Measurements from ENCODE around the gene AKR1C3.
A peak's percentile ranks its signal among the peaks of the same experiment; 100 is the strongest.
"Not testable (repeated sequence)": the region's sequence is repeated elsewhere in the genome, so short reads cannot be mapped to it uniquely, and the experiment has no call there.

The AKR1C3 gene

GRCh38 chr10:5089865-5090264 is 4.3 kb upstream of the AKR1C3 start:
- peak; percentile 75 for DNase-seq

DNA sequence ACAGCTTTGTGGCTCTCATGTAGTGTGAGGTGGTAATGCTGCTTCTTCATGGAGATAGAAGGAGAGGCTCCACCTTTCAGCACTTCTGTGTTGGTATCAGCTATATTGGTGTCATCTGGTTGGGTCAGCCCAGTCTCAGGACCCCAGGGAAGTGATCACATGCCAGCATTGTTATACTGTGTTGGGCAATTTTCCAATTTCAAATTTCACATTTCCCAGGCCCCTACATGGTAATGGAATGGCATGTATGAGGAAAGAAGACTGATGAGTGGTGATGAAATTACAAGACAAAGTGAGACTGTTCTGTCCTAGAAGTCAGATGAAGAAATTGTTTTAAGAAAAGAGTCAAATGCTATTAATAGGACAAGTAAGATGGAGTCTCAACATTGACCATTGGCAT is 3.7 kb upstream of the AKR1C3 start:
- DNase-seq = no peak

- DNase-seq = no peak
Observed at GRCh38 chr10:5091196-5091595, 3.0 kb upstream of the AKR1C3 start.

- no peak for DNase-seq
Observed at GRCh38 chr10:5092375-5092774, 1.8 kb upstream of the AKR1C3 start.

- DNase-seq = no peak
Observed at GRCh38 chr10:5092848-5093790, 1.1 kb upstream of the AKR1C3 start.

DNA sequence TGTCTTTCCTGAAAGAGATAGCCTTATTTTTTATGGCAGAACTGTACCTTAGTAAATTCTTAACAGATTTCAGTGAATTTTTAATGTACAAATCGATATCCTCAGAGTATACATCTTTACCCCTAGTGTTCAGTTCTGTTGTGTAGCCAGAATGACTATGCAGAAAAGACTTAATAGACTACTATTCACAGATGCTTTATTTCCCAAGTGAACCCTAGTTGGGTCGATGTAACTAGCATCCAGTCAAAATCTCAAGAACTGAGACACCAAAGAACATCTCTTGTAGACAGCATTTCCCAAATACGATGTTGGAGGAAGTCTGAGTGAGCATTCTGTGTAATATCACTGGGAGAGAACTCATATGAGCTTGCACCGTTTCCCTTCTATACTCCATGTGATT is 1.5 kb downstream of the AKR1C3 start:
- DNase-seq = no peak

DNA sequence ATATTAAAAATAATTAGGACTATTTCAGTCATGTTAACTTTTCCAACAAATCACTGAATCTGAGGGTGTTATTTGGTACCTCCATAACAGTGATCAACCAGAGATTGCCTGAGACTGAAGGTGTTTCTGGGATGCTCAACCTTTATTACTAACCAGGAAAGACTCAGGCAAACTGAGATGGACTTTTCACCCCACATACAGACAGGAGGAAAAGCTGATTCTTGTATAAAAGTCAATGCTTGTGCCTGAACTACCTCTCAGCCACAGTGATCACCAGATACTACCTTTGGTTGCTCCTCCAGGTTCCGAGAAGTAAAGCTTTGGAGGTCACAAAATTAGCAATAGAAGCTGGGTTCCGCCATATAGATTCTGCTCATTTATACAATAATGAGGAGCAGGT is 1.9 kb downstream of the AKR1C3 start:
- DNase-seq = no peak

DNA sequence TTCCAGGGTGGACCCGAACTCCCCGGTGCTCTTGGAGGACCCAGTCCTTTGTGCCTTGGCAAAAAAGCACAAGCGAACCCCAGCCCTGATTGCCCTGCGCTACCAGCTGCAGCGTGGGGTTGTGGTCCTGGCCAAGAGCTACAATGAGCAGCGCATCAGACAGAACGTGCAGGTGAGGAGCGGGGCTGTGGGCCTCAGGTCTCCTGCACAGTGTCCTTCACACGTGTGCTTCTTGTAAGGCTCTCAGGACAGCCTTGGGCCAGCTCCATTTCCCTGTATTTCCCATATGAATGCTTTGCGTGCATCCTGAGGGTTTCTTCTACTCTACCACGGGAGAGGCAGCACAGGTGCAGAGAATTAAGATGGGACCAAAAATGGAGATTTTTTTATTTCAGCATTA is 8.3 kb downstream of the AKR1C3 start:
- not testable (repeated sequence) for DNase-seq

DNA sequence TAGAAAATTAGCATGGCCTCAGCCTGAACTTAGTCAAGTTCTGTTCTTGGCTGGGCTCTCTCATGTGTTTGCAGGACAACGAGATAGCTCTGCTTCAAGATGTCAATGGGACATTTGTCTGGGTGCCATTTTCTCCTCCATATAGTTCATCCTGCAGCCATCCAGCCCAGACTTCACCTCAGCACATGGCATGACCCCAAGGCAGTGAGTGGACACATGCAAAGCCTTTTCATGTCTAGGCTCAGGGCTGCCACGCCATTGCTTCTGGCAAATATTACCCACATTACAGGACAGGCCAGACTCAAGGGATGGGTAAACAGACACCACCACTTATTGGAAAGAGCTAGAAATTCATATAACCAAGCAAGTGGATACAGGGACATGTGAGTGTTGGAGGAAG is 9.3 kb downstream of the AKR1C3 start:
- DNase-seq = no peak

DNA sequence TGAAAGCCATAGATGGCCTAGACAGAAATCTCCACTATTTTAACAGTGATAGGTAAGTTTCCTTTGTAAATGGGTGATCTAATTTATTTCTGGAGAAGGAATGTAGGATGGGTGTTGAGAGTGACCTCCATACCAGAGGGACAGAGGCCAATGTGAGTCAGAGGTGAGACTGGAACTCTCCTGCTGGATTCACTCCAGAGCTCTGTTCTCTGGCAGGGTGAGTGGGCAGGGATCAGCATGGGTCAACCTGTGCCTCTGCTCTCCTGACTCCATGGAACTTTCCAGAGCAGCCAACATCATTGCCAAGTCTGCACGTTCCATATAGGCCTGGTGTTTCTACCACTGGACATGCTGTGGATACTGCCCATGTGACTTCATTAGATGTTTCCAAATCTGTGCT is 11.4 kb downstream of the AKR1C3 start:
- no peak for DNase-seq

DNA sequence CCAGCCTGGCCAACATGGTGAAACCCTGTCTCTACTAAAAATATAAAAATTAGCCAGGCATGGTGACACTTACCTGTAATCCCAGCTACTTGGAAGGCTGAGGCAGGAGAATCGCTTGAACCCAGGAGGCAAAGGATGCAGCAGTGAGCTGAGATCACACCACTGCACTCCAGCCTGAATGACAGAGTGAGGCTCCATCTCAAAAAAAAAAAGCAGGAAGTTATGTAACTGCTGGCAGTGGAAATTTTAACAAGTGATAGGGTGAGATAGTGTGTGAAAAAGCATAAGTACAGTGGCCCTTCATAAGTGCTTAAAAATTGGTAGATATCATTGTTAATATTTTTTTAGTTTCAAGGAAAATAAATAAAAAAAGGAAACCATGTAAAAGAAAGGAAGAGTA is 12.3 kb downstream of the AKR1C3 start:
- no peak for DNase-seq

DNA sequence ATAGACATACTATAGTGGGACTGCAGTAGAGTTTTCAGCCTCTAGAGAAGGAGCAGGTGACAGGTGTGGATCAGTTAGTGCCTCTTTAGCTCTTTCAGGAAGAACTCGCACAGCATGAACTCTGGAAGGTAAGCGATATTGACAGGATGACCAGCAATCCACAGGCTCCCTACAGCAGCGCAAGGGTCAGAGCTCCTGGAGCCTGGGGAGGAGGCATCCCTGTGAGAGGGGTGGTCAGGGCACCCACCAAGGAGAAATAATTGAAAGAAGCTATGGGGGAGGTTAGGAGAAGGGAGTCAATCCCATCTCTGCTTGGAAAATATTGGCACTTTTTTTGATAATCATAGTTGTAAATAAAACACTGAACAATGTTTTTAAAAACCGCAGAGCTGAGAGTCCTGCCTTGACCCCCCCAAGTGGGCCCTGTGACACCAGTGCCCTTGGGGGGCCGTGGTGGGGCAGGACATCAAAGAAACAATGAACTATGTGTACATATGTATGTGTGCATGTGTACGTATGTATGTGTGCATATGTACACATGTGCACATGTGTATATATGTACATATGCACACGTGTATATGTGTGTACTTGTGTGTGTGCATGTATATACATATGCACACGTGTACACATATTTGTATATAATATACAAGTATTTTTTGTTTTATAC is 13.8 kb downstream of the AKR1C3 start:
- DNase-seq = no peak

DNA sequence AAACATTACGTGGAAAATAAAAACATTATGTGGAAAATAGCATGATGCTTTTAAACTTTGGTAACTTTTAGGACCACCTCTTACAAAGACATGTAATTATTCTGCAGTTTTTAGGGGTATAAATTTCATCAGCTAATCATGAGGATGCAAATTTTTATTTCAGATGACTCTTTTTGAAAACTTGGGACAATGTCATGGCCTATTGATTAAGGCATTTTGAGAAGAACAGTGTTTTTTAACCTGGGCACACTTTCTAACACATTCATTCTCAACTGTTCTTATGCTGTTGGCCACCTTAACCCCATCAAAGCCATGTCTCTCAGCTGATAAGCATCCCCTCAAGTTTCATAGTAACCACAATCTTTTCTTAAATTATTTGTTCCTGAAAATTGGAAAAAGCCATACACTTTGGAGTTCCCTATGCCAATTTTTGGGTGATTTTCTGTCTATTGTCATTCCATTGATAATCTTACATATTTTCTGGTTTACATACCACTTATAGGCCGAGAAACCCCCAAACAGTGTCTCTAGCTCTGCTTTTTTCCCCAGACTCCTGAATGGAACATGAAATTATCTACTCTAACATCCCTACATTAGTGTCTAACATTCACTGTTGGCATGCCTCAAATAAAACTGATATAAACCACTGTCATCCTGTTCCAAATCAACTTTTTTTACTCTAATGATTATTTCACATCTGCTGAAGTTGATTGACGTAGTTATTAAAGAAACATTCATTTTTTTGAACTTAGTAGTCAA is 14.6 kb downstream of the AKR1C3 start:
- DNase-seq = no peak

- not testable (repeated sequence) for DNase-seq
Observed at GRCh38 chr10:5109861-5110260, 15.6 kb downstream of the AKR1C3 start.

DNA sequence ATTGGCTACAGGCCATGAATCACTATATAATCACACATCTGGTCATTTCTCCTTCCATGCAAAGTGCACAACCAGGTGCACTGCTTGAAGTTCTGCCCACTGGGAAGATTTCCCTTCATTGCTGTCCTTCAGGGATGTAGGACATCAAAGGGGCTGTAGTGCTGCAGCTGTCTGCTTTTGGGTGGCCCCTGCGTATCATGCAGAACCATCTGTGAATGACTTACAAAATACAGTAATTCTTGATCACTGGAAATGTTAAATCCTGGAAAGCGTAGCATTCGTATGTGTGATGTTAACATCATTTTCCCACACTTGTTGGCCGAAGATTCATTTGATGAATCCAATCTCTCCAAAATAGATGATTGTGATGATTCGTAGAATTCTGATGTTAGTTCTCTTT is 22.4 kb downstream of the AKR1C3 start:
- DNase-seq = no peak

DNA sequence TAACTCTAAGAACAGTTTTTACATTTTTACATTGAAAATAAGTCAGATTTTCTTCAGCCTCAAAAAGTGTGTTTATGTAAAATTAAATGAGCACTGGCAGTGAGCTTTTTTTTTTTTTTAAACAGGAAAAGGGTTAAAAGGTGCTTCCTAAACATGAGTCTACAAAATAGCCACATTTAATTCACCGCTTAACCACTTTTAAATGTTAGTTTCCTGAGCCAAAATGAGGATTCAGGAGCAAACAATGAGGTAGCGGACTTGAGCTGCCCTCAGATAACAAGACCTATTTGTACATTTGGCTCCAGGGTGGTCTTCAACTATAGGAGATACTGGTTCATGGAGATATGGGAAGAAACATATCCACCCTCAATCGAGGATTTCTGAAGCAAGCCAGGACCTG is 22.8 kb downstream of the AKR1C3 start:
- DNase-seq = no peak

DNA sequence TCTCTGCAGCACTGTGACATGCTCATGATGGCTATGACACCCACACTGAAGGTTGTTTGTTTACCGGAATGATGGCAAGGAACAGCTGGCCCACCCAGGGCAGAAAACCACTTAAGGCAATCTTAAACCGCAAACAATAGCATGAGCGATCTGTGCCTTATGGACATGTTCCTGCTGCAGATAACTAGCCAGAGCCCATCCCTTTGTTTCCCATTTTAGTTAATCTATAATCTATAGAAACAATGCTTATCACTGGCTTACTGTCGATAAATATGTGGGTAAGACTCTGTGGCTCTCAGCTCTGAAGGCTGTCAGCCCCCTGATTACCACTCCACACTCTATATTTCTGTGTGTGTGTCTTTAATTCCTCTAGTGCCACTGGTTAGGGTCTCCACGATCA is 25.8 kb downstream of the AKR1C3 start:
- not testable (repeated sequence) for DNase-seq

GRCh38 chr10:5123886-5124285 is 29.7 kb downstream of the AKR1C3 start:
- DNase-seq = no peak

GRCh38 chr10:5125315-5126044 is 31.3 kb downstream of the AKR1C3 start:
- no peak for DNase-seq

GRCh38 chr10:5135581-5135980 is 41.4 kb downstream of the AKR1C3 start:
- DNase-seq = no peak

- no peak for DNase-seq
Observed at GRCh38 chr10:5136468-5137087, 42.4 kb downstream of the AKR1C3 start.

DNA sequence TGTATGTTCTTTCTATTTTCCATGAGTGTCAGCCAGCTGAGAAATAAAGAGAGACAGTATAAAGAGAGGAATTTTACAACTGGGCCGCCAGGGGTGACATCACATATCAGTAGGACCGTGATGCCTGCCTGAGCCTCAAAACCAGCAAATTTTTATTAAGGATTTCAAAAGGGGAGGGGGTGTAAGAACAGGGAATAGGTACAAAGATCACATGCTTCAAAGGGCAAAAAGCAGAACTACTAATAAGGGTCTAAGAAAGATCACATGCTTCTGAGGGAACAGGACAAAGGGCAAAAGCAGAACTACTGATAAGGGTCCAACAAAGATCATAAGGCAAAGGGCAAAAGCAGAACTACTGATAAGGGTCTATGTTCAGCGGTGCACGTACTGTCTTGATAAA is 43.5 kb downstream of the AKR1C3 start:
- not testable (repeated sequence) for DNase-seq

Measured in NCI-H2029 treated with DMSO at 0.1 percent for 48 hours (cell line).